HG02973 (cell line): ENCODE results near the gene CYSRT1.

Source experiments
- ATAC-seq: cut with Tn5 transposase; IDR thresholded peaks from one replicate; pipeline ENCODE4 v1.9.1; 2021; ENCODE audit warnings: moderate library complexity; ENCODE audit not compliant: unreplicated experiment

The CYSRT1 gene, protein sequence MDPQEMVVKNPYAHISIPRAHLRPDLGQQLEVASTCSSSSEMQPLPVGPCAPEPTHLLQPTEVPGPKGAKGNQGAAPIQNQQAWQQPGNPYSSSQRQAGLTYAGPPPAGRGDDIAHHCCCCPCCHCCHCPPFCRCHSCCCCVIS

DNA sequence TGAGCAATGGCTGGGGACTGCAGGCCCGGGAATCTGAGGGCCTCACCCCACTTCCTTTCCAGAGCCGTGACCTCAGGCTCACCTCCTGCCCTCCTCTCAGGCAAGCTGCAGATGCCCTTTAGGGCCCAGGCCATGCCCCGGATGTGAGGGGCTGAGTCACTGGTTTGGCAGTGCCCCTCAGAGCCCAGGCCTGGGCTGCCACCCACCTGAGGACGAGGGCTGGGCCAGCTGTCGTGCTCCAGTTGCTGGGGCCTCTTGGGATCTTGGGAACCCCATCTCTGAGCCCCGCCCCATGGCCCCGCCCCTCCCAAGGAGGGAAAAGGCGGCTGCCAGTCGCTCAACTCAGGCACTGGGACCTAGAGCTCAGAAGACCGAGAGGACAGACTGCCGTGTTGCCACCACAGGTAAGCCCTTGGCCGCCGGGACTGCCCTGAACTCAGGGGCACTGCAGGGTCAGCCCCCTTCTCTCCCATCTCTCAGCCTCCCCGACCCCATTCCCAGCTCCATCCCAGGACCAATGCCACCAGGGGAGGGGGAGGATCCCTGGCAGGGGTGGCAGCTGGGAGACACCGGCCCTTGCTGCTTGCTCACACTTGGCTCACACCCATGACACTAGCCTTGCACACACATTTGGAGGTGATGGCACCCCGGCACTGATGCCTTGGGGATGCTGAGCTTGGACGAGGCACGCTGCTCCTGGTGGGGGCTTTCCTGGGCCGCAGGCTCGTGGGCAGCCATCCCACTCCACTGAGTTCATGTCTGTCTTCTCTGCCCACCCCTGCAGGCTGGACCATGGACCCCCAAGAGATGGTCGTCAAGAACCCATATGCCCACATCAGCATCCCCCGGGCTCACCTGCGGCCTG, at the start of gene CYSRT1:
CYSRT1 (plus strand) TSS at position 345 of the 865 bp plus-strand sequence; CDS start at position 793, 448 bp downstream.
- ATAC-seq = no peak

DNA sequence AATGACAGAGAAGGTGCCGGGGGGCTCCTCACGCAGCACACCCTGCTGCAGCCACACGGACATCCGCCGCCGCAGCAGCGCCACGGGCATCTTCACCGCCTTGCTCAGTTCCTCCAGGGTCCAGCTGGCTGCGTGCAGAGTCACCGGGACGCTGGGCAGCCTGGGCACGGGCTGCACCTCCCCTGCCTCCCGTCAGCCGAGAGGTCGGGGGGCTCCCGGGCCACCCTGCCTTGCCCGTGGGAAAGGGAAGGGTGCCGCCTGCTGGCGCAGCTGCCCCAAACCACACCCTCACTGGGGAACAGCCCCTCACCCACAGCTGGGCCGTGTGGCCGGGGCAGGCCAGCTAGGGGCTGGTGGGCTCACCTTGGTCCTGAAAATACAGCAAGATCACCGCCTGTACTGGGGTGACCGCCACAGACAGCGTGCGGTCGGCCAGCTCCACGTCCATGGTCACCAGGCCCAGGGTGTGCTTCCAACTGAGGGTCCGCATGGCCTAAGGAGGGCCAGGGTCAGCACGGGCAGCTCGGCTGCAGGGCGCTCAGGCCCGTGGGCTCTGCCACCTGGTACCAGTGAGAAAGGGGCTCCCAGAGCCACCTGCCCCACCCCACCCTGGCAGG, 49.5 kb upstream of the CYSRT1 start:
- ATAC-seq = no peak

DNA sequence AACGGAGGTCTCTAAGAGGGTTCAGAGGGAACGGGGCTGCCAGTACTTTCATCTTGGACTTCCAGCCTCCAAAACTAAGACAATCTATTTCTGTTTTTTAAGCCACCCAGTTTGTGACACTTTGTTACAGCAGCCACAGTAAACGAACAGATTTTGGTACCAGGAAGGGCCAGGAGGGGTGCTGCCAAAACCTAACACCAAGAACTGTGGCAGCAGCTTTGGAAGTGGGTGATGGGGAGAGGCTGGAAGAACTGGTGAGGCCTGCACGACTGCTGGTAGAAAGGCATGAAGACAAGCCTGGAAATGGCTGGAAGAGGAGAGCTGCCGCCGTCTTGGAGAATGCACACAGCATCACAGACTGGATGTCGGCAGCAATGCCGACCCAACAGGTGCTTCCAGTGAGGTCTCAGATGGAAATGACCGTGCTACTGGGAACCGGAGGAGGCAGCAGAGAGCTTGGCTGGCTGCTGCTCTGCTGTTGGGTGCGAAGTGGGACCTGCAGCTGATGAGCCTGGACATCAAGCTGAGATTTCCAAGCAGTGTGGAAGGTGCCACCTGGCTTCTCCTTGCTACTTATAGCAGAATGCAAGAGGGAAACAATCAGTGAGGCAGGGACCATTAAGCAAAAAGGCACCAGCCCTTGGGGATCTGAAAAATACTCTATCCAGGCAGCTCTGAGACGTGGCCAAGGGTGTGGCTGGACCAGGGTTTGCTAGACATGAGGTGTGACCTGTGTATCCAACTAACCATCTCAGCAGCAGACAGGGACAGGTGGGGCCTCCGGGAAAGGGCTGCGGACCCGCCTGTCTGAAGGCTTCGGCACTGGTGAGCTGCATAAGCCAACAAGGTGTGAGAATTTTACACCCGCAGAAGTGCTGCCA, 48.4 kb upstream of the CYSRT1 start:
- no peak for ATAC-seq

DNA sequence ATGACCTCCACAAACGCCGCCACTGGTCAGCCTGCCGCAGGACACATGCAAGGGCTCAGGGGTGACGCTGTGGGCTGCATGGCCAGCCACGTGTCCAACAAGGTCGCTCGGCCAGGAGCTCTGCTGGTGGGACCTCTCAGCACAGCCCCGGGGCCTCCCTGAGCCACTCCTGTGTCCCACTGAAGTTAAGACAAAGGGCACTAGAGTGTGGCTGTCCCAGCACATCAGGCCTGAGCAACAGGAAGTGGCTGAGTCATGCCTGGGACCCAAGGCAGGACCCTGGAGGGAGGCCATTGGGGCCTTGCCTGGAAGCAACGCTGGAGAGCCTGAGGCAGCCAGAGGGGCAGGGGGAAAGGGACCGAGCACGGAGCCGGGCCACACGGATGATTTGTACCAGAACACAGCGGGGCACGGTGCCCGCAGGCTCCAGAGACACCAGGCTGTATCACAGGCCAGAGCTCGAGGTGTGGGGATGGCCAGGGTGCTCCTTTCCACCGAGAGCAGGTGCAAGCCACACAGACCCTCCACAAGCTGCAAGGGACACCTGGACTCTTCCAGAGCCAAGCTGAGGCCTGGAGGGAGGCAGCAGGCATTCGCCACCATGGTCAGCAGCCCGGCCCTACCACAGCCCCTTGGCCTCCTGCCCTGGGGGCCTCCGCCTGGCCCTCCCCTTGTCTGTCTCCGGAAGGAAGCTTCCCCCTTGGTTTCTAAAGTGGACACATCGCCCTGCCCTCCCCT, 46.6 kb upstream of the CYSRT1 start:
- no peak for ATAC-seq

GRCh38 chr9:137178939-137179630, 45.9 kb upstream of the CYSRT1 start:
- no peak for ATAC-seq

GRCh38 chr9:137179761-137180160, 45.2 kb upstream of the CYSRT1 start:
- ATAC-seq = no peak

DNA sequence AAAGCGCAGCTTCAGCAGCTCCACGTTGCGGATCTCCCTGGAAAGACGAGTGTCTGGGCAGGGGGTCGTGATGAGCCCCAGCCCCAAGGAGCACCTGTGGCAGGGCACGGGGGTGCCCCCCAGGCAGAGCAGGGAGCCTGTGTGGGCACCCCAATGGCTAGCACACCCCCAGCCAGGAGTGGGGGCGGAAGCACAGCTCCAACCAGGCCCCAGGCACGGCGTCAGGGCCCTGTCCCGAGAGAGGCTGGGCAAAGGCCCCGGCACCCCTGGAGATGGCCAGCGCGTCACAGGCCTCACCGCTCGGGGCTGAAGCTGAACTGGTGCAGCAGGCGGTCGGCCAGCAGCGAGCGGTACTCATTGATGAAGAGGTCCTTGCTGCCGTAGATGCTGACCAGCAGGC, 44.5 kb upstream of the CYSRT1 start:
- ATAC-seq = no peak

DNA sequence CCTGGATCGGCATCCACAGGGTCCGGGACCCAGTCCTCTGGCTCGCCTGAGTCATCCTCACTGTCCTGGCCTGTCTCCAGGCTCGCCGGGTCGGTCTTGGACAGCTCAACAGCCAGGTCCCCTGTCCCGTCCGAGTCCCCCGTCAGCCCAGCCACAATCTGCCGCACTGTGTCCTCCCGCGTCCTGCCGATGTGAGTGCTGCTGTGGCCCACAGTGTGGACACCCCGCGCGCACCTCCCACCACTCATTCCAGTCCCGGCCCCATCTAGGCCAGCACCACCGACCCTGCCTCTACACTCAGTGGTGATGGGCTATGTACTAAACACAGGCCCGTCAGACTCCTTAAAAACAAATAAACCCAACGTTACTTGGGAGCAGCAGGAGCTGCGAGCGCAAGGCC, 43.3 kb upstream of the CYSRT1 start:
- no peak for ATAC-seq

- no peak for ATAC-seq
Observed at GRCh38 chr9:137182836-137183235, 42.1 kb upstream of the CYSRT1 start.

GRCh38 chr9:137183980-137184595, 40.9 kb upstream of the CYSRT1 start:
- no peak for ATAC-seq

- no peak for ATAC-seq
Observed at GRCh38 chr9:137184881-137185660, 39.9 kb upstream of the CYSRT1 start.

- ATAC-seq = no peak
Observed at GRCh38 chr9:137185921-137186320, 39.1 kb upstream of the CYSRT1 start.

- no peak for ATAC-seq
Observed at GRCh38 chr9:137186385-137186784, 38.6 kb upstream of the CYSRT1 start.

GRCh38 chr9:137187386-137187785, 37.6 kb upstream of the CYSRT1 start:
- no peak for ATAC-seq

DNA sequence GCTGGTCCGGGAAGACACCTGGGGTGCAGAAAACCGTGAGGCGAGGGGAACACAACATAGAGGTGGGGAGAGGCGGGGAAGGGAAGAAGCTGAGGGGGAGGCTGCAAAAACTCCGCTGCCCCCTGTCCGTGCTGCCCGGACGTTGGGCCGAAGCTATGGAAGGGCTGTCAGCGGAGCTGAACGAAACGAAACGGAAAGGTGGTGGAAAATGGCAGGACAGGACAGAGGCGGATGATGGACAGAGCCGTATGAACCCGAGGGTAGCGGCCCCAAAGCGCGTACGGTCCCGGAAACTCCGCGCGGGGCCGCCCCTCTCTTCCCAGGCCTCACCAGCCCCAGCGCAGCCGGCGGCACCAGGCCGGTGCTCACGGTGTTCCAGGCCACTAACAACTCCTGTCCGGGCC, 36.9 kb upstream of the CYSRT1 start:
- no peak for ATAC-seq

- peak; percentile 64 for ATAC-seq
Observed at GRCh38 chr9:137188490-137189296, 36.3 kb upstream of the CYSRT1 start, which contains the start of the genes ANAPC2 and SSNA1. TSS of gene ANAPC2 (minus strand) at chr9:137188560. CDS start at chr9:137188532, 28 bp downstream. TSS of gene SSNA1 (plus strand) at chr9:137188676. CDS start at chr9:137188727, 51 bp downstream.
